HG02678 (cell line): Measurements from ENCODE around the gene CCDC197.

ENCODE experiments used
- ATAC-seq: cut with Tn5 transposase; IDR thresholded peaks from one replicate; pipeline ENCODE4 v1.9.1; 2021; ENCODE audit warnings: mild to moderate bottlenecking, moderate library complexity; ENCODE audit not compliant: unreplicated experiment

The CCDC197 gene

GRCh38 chr14:94022532-94023411, 25.7 kb downstream of the CCDC197 start:
- ATAC-seq = no peak

- ATAC-seq = no peak
Measured at GRCh38 chr14:94024549-94024948, 27.4 kb downstream of the CCDC197 start.

GRCh38 chr14:94025720-94026119, 28.6 kb downstream of the CCDC197 start:
- no peak for ATAC-seq

GRCh38 chr14:94026173-94026888, 29.2 kb downstream of the CCDC197 start, which contains the start of gene OTUB2:
Gene OTUB2, plus strand, starts transcription at chr14:94026340. Its CDS starts 198 bp downstream, at chr14:94026538.
- ATAC-seq = peak; percentile 100

- no peak for ATAC-seq
Measured at GRCh38 chr14:94026889-94027469, 29.9 kb downstream of the CCDC197 start.

GRCh38 chr14:94027566-94028449, 30.7 kb downstream of the CCDC197 start:
- ATAC-seq = no peak

GRCh38 chr14:94028450-94028826, 31.3 kb downstream of the CCDC197 start:
- no peak for ATAC-seq

- ATAC-seq = no peak
Measured at GRCh38 chr14:94029265-94029664, 32.2 kb downstream of the CCDC197 start.

- no peak for ATAC-seq
Measured at GRCh38 chr14:94029671-94030203, 32.6 kb downstream of the CCDC197 start.

GRCh38 chr14:94030571-94030970, 33.5 kb downstream of the CCDC197 start:
- no peak for ATAC-seq

- no peak for ATAC-seq
Measured at GRCh38 chr14:94031161-94031882, 34.2 kb downstream of the CCDC197 start.

GRCh38 chr14:94031883-94032279, 34.8 kb downstream of the CCDC197 start:
- ATAC-seq = no peak

- ATAC-seq = no peak
Measured at GRCh38 chr14:94034886-94035285, 37.8 kb downstream of the CCDC197 start.

GRCh38 chr14:94036313-94037167, 39.4 kb downstream of the CCDC197 start:
- peak; percentile 86 for ATAC-seq

GRCh38 chr14:94037954-94038353, 40.9 kb downstream of the CCDC197 start:
- ATAC-seq = no peak

GRCh38 chr14:94038510-94038909, 41.4 kb downstream of the CCDC197 start:
- ATAC-seq = no peak

- no peak for ATAC-seq
Measured at GRCh38 chr14:94038921-94039629, 42.0 kb downstream of the CCDC197 start.

GRCh38 chr14:94040247-94040646, 43.1 kb downstream of the CCDC197 start:
- ATAC-seq = no peak
